WTC11 (cell line): Measurements from ENCODE around the gene PEX5.
A peak's percentile ranks its signal among the peaks of the same experiment; 100 is the strongest.

Source experiments
- CREM ChIP-seq: sonication (generic); formaldehyde crosslinking; IDR thresholded peaks from 2 replicates; pipeline ENCODE4 v1.8.1; 2022; ENCODE audit warnings: mild to moderate bottlenecking, missing genetic modification reagents, moderate library complexity
- FOXK1 ChIP-seq: sonication (generic); formaldehyde crosslinking; IDR thresholded peaks from 2 replicates; pipeline ENCODE4 v1.8.0; 2022; ENCODE audit warnings: mild to moderate bottlenecking, moderate library complexity, missing genetic modification reagents
- FOXP1 ChIP-seq: sonication (generic); formaldehyde crosslinking; IDR thresholded peaks from 2 replicates; pipeline ENCODE4 v1.8.0; 2022; ENCODE audit warnings: missing genetic modification reagents, mild to moderate bottlenecking, moderate library complexity, borderline replicate concordance
- SP1 ChIP-seq: sonication (generic); formaldehyde crosslinking; conservative IDR thresholded peaks from 2 replicates; pipeline ENCODE4 v1.8.1; 2022; ENCODE audit warnings: missing genetic modification reagents
- ZNF263 ChIP-seq: sonication (generic); formaldehyde crosslinking; IDR thresholded peaks from 2 replicates; pipeline ENCODE4 v1.8.1; 2022; ENCODE audit warnings: low read depth, mild to moderate bottlenecking, moderate library complexity, missing genetic modification reagents
- TF ChIP-seq, protein P1 (sequence below): sonication (generic); formaldehyde crosslinking; IDR thresholded peaks from 2 replicates; pipeline ENCODE4 v1.8.0; 2022; ENCODE audit warnings: mild to moderate bottlenecking, missing genetic modification reagents
- TF ChIP-seq, protein P2 (sequence below): fragments of 200-600 bp; IDR thresholded peaks from 2 replicates; pipeline ENCODE4 v1.8.0; 2022; ENCODE audit warnings: antibody characterized with exemption
- TF ChIP-seq, protein P3 (sequence below): sonication (generic); formaldehyde crosslinking; IDR thresholded peaks from 2 replicates; pipeline ENCODE4 v1.8.0; 2023; ENCODE audit warnings: mild to moderate bottlenecking, missing genetic modification reagents
- TF ChIP-seq, protein P4 (sequence below): sonication (generic); formaldehyde crosslinking; IDR thresholded peaks from 2 replicates; pipeline ENCODE4 v1.8.0; 2022; ENCODE audit warnings: mild to moderate bottlenecking, missing genetic modification reagents
- TF ChIP-seq, protein P5 (sequence below): sonication (generic); formaldehyde crosslinking; IDR thresholded peaks from 2 replicates; pipeline ENCODE4 v1.8.1; 2023; ENCODE audit warnings: mild to moderate bottlenecking, missing genetic modification reagents, moderate library complexity
- TF ChIP-seq, protein P6 (sequence below): fragments of 250-450 bp; sonication (Bioruptor Pico); IDR thresholded peaks from 2 replicates; pipeline ENCODE4 v1.9.0; 2021; ENCODE audit warnings: mild to moderate bottlenecking
- TF ChIP-seq, protein P7 (sequence below): sonication (generic); formaldehyde crosslinking; IDR thresholded peaks from 2 replicates; pipeline ENCODE4 v1.8.0; 2022; ENCODE audit warnings: missing genetic modification reagents
- TF ChIP-seq, protein P8 (sequence below): sonication (generic); formaldehyde crosslinking; IDR thresholded peaks from 2 replicates; pipeline ENCODE4 v1.8.1; 2023; ENCODE audit warnings: mild to moderate bottlenecking, missing genetic modification reagents, moderate library complexity

DNA sequence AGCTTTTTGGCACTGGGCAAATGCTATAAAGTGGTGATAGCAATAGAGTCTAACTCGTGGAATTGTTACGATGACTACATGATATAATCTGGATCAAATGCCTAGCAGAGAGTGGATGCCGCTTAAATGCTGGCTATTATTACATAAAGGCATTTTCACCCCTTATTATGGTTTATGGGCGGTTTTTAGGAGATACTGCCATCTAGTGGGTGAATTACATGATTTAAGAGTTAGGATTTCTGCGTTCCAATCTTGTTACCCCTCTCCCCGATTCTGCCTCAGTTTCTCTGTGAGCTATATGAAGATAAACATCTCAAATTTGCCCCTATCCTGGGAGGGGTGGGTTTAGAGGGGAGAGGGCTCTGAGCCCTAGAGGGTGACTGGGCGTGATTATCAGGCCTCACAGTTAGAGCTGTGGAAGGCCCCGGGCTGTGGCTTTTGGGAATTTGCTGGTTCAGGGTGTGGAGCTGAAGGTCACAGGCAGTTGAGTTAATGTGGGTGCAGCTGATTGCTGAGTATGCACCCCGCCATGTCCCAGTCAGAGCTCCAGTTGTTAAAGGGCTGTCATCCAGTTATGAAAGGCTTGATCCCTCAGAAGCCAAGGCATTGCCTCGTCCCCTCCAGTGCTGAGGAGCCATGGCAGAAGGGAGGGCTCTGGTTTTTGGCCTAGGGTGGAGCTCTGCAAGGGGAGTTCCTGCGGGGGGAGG is 44.9 kb upstream of the PEX5 start:
- TF ChIP-seq FOXP1 (CRISPR knock-in tag) (no peak), SP1 (CRISPR knock-in tag) (no peak), ZNF263 (CRISPR knock-in tag) (no peak), FOXK1 (no peak), CREM (CRISPR knock-in tag) (no peak)
- TF ChIP-seq, protein P1, sequence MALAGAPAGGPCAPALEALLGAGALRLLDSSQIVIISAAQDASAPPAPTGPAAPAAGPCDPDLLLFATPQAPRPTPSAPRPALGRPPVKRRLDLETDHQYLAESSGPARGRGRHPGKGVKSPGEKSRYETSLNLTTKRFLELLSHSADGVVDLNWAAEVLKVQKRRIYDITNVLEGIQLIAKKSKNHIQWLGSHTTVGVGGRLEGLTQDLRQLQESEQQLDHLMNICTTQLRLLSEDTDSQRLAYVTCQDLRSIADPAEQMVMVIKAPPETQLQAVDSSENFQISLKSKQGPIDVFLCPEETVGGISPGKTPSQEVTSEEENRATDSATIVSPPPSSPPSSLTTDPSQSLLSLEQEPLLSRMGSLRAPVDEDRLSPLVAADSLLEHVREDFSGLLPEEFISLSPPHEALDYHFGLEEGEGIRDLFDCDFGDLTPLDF (CRISPR knock-in tag), result no peak
- TF ChIP-seq, protein P2, sequence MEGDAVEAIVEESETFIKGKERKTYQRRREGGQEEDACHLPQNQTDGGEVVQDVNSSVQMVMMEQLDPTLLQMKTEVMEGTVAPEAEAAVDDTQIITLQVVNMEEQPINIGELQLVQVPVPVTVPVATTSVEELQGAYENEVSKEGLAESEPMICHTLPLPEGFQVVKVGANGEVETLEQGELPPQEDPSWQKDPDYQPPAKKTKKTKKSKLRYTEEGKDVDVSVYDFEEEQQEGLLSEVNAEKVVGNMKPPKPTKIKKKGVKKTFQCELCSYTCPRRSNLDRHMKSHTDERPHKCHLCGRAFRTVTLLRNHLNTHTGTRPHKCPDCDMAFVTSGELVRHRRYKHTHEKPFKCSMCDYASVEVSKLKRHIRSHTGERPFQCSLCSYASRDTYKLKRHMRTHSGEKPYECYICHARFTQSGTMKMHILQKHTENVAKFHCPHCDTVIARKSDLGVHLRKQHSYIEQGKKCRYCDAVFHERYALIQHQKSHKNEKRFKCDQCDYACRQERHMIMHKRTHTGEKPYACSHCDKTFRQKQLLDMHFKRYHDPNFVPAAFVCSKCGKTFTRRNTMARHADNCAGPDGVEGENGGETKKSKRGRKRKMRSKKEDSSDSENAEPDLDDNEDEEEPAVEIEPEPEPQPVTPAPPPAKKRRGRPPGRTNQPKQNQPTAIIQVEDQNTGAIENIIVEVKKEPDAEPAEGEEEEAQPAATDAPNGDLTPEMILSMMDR, result 0 out of 2 replicates have a peak, but pooled peaks have one; percentile 11
- TF ChIP-seq, protein P3, sequence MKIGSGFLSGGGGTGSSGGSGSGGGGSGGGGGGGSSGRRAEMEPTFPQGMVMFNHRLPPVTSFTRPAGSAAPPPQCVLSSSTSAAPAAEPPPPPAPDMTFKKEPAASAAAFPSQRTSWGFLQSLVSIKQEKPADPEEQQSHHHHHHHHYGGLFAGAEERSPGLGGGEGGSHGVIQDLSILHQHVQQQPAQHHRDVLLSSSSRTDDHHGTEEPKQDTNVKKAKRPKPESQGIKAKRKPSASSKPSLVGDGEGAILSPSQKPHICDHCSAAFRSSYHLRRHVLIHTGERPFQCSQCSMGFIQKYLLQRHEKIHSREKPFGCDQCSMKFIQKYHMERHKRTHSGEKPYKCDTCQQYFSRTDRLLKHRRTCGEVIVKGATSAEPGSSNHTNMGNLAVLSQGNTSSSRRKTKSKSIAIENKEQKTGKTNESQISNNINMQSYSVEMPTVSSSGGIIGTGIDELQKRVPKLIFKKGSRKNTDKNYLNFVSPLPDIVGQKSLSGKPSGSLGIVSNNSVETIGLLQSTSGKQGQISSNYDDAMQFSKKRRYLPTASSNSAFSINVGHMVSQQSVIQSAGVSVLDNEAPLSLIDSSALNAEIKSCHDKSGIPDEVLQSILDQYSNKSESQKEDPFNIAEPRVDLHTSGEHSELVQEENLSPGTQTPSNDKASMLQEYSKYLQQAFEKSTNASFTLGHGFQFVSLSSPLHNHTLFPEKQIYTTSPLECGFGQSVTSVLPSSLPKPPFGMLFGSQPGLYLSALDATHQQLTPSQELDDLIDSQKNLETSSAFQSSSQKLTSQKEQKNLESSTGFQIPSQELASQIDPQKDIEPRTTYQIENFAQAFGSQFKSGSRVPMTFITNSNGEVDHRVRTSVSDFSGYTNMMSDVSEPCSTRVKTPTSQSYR (CRISPR knock-in tag), result no peak
- TF ChIP-seq, protein P4, sequence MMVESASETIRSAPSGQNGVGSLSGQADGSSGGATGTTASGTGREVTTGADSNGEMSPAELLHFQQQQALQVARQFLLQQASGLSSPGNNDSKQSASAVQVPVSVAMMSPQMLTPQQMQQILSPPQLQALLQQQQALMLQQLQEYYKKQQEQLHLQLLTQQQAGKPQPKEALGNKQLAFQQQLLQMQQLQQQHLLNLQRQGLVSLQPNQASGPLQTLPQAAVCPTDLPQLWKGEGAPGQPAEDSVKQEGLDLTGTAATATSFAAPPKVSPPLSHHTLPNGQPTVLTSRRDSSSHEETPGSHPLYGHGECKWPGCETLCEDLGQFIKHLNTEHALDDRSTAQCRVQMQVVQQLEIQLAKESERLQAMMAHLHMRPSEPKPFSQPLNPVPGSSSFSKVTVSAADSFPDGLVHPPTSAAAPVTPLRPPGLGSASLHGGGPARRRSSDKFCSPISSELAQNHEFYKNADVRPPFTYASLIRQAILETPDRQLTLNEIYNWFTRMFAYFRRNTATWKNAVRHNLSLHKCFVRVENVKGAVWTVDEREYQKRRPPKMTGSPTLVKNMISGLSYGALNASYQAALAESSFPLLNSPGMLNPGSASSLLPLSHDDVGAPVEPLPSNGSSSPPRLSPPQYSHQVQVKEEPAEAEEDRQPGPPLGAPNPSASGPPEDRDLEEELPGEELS (CRISPR knock-in tag), result no peak
- TF ChIP-seq, protein P5, sequence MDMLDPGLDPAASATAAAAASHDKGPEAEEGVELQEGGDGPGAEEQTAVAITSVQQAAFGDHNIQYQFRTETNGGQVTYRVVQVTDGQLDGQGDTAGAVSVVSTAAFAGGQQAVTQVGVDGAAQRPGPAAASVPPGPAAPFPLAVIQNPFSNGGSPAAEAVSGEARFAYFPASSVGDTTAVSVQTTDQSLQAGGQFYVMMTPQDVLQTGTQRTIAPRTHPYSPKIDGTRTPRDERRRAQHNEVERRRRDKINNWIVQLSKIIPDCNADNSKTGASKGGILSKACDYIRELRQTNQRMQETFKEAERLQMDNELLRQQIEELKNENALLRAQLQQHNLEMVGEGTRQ (CRISPR knock-in tag), result no peak
- TF ChIP-seq, protein P6, sequence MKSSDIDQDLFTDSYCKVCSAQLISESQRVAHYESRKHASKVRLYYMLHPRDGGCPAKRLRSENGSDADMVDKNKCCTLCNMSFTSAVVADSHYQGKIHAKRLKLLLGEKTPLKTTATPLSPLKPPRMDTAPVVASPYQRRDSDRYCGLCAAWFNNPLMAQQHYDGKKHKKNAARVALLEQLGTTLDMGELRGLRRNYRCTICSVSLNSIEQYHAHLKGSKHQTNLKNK, result no peak
- TF ChIP-seq, protein P7, sequence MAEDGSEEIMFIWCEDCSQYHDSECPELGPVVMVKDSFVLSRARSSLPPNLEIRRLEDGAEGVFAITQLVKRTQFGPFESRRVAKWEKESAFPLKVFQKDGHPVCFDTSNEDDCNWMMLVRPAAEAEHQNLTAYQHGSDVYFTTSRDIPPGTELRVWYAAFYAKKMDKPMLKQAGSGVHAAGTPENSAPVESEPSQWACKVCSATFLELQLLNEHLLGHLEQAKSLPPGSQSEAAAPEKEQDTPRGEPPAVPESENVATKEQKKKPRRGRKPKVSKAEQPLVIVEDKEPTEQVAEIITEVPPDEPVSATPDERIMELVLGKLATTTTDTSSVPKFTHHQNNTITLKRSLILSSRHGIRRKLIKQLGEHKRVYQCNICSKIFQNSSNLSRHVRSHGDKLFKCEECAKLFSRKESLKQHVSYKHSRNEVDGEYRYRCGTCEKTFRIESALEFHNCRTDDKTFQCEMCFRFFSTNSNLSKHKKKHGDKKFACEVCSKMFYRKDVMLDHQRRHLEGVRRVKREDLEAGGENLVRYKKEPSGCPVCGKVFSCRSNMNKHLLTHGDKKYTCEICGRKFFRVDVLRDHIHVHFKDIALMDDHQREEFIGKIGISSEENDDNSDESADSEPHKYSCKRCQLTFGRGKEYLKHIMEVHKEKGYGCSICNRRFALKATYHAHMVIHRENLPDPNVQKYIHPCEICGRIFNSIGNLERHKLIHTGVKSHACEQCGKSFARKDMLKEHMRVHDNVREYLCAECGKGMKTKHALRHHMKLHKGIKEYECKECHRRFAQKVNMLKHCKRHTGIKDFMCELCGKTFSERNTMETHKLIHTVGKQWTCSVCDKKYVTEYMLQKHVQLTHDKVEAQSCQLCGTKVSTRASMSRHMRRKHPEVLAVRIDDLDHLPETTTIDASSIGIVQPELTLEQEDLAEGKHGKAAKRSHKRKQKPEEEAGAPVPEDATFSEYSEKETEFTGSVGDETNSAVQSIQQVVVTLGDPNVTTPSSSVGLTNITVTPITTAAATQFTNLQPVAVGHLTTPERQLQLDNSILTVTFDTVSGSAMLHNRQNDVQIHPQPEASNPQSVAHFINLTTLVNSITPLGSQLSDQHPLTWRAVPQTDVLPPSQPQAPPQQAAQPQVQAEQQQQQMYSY (CRISPR knock-in tag), result no peak
- TF ChIP-seq, protein P8, sequence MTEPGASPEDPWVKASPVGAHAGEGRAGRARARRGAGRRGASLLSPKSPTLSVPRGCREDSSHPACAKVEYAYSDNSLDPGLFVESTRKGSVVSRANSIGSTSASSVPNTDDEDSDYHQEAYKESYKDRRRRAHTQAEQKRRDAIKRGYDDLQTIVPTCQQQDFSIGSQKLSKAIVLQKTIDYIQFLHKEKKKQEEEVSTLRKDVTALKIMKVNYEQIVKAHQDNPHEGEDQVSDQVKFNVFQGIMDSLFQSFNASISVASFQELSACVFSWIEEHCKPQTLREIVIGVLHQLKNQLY (CRISPR knock-in tag), result no peak
